Stimulated activated CD4-positive, alpha-beta T cell treated with anti-CD3 and anti-CD28 coated beads, Interleukin-1b, Interleukin-23, amount 100 ng/mL, for 24 hours (primary cell): Measurements from ENCODE around the gene CNST.
"Not testable (repeated sequence)": the region's sequence is repeated elsewhere in the genome, so short reads cannot be mapped to it uniquely, and the experiment has no call there.

ENCODE experiments used
- DNase-seq, 4 experiments: peaks; one replicate each; pipeline ENCODE4 v3.0.0-alpha.2; 2020; ENCODE audit warnings: low read depth in 4 of 4, low spot score in 1 of 4

The CNST gene

DNA sequence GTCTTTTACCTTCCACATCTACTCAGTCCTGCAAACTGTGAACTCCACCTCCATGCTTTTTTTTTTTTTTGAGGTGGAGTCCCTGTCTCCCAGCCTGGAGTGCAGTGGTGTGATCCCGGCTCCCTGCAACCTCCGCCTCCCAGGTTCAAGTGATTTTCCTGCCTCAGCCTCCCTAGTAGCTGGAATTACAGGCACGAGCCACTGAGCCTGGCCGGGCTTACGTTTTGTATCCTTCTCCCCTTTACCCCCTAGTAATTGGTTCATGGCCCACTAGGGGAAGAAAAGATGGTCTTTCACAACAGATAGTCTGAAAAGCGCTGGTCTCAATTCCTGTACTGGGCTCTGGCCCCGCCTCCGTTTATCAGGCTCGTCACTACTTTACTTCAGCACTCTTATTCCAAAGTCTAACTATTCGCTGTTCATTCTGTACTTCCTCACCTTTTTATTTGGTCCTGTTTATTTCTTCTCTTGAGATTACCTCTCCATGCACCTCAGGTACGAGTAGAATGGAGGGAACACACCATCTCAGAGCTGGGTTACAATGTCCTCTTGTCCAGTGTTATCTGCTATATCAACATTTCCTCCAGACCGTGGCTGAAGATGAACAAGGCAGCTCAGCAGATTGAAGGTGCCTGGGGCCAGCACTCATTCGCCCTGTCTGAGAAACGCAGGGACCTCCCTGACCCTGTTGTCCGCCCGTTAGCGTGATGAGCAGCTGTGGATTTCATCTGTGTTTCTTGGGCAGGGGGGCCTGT is 16.2 kb downstream of the CNST start:
- no peak for DNase-seq

DNA sequence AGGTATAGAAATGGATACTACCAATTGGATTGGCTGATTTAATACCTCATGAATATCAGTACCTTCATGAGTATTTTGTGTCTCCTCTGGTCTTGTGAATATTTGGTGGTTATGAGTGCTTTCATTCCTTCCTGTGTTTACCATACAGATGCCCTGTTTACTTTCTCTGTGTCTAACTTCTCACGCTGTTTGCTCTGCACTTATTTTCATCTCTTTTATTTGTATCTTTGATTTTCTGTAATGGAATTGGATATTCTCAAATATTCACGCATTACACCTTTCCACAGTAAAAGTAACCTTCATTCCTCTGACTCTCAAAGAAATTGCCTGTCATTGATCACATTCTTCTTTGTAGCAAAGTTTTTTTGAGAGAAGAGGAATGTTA is 16.8 kb downstream of the CNST start:
- no peak for DNase-seq

DNA sequence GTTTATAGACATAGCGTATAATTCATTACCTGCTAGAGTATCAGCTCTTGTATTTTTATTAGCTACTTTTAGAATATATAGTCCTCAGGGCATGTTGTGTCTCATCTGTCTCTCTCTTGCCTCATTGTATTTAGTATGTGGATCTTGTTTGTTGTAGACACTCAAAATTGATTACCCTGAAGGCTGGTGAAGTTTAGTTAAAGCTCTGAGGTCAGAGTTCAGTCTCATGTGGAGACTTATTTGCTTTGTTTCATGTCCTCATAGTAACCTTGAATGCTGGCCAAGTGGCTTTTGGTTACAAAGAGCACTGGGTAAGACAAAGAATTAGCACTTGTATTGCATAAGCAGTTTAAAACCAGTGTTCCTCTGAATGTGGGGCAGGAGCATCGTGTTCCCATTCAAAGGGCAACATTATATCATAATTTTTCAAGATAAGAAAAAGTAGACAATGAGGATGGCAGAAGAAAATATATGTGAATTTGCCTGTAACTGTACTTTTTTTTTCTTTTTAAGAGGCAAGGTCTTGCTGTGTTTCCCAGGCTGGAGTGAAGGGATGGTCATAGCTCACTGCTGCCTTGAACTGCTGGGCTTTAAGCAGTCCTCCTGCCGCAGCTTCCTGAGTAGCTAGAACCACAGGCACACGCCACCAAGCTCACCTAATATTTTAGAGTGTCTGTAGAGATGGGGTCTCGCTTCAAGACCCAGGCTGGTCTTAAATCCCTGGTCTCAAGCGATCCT is 17.4 kb downstream of the CNST start:
- no peak for DNase-seq

DNA sequence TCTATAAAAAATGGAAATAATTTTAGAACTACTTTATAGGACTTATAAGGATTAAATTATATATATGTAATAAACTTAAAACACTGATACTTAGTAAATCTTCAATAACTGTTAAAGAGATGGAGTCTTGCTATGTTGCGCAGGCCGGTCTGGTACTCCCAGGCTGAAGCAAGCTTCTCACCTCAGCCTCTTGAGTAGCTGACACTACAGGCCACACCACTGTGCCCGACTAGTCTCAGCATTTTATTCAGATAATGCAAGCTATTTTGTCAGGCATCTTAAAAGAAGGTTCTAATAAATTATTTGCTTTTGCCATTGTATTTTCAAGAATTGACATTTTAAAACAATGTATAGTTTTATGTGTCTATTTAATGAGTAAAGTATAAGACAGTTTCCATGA is 20.8 kb downstream of the CNST start:
- no peak for DNase-seq

DNA sequence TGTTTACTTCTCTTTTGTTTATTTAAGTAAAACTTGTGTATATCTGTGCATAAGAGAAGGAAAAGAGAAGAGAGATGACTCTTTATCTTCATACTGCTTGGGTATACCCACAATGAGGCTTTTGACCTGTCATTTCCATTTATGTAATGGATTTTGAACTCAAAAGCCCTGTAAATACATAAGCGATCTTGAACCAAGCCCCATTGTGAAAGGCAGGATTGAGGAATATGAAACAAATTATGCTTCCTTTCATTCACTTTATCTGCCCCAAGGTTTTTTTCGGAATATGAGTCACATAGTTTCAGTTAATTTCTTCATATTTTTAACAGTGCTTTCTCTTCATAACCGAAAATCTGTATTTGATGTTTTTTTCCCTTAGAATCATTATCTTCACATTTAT is 21.4 kb downstream of the CNST start:
- no peak for DNase-seq

DNA sequence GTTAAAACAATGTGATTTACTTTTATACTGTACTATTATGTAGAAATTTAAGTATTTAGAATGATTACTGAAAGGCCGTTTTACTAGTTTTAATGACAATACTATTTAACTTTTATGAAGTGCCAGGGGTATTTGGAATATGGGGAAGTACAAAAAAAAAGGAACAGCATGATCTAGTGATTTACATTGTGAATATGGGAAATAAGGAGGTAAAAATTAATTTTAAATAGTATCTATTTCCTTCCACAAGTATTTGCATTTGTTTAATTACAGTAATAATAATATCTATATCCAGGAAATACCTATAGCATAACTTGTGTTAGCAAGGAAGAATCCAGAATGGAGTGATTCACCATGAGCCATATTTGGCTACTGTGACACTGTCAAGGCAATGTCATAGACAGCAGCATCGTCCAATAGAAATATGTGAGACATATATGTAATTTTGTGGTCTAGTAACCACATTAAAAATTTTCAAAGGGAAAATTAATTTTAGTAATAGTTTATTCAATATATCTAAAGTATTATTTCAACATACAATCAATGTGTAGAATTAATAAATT is 22.0 kb downstream of the CNST start:
- DNase-seq, result no peak

DNA sequence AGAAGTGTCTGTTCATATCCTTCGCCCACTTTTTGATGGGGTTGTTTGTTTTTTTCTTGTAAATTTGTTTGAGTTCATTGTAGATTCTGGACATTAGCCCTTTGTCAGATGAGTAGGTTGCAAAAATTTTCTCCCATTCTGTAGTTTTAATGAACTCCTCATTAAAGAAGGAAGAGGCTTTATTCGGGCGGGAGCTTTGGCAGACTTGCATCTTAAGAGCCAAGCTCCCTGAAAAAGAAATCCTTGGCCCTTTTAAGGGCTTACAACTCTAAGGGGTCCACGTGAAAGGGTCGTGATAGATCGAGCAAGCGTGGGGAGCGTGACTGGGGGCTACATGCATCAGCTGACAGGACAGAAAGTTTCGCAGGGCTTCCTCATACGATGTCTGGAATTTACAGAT is 23.7 kb downstream of the CNST start:
- not testable (repeated sequence) for DNase-seq

DNA sequence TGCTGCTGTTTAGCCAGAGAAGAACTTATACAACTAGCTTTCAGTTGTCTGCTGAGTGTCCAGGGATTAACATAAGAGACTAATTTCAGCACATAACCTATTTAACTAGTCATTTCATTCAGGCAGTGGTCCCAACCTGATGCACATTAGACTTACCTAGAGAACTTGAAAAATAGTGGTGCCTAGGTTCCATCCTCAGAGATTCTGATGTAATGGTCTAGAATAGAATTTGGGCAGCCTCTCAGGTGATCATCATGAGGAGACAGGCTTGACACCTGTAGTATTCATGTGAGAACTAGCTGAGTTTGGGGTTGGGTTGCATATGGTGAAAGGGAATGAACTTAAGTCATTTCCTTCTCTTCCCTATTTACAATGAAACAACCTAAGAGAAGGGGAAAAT is 24.8 kb downstream of the CNST start:
- DNase-seq, result no peak

DNA sequence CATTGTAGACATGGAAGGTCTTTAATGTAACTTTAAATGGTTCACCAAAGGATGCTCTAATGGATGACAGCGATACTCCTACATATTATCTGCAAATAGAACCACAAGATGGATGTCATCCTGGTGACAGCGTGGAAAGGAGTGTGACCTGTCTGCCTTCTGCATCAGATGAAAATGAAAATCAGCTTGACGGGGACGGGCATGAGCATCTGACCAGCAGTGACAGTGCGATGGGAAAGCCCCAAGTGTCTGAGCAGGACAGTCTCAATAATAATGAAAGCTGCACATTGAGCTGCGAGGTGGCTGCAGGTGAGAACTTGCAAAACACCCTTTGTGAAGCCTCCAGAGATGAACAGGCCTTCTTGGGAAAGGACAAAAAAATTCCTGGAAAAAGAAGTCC is 25.2 kb downstream of the CNST start:
- no peak for DNase-seq

DNA sequence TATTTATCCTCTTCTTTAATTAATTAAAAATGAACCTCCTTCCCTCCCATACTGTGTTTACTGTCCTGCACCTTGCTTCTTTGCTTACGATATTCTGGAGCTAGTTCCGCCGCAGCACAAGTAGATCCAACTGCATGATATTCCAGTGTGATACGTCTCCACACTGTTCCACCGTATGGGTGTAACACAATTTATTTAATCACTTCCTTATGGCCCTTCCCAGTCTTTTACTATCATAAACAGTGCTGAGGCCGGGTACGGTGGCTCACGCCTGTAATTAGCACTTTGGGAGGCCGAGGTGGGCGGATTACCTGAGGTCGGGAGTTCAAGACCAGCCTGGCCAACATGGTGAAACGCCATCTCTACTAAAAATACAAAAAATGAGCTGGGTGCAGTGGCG is 25.7 kb downstream of the CNST start:
- DNase-seq, result no peak

DNA sequence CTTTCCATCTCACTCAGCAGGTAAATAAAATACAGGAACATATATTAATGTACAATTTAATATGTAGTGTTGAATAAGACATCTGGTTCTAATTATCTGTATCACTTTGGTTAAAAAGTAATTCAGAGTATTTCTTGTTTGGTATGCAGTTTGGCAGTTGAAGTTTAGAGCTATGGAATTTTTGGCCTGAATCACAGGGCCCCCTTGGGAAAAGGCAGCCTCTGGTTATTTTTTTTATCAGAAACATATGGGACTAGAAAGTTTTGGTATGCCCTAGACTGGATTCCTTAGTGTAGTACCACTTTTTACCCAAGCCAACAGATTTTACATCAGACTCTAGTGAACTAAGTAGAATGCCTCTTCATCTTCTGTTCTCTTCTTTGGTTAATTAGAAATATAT is 26.4 kb downstream of the CNST start:
- no peak for DNase-seq

DNA sequence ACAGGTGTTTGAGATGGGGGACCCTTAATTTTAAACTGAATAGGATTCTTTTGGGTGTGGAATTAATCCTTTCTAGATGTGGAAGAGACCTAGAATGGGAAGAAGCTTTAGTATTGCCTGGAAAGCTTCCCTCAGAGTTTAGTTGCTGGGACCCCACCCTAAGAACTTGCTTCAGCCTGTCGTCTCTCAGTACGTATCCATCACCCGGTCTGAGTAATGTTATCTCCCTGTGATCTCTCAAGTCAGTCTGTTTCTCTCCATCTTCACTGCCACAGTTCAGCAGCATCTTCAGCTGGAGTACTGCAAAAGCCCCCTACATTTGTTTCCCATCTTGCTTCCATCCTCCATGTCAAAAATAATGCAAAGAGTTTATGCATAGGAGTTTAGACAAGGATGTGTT is 28.9 kb downstream of the CNST start:
- DNase-seq, result no peak

DNA sequence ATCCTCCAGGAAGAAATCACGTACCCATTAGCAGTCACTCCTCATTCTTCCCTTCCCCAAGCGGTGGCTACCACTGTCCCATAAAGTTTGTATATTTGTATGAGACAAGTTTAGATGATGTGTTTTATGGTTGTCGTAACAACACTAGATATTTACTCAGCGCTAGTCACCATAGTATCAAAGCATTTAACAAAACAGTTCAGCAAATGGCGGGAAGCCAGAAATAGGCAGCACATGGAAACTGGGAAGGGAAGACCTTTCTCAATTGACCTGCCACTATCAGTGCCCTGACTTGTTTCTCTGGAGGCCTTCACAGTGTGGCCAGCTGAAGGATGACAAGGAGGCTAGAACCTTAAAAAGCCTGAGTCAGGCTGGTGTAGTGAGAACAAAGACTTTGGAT is 31.1 kb downstream of the CNST start:
- no peak for DNase-seq

DNA sequence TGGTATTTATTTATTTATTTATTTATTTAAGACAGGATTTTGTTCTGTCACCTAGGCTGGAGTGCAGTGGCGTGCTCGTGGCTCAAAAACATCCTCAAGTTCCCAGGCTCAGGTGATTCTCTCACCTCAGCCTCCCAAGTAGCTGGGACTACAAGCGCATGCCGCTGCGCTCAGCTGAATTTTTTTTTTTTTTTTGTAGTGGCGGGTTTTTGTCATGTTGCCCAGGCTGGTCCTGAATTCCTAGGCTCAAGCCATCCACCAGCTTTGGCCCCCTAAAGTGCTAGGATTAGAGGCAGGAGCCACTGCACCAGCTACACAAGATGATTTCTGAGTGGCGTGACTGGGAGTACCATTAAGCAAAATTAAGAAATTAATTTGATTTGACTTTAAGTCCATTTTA is 31.7 kb downstream of the CNST start:
- DNase-seq, result no peak

DNA sequence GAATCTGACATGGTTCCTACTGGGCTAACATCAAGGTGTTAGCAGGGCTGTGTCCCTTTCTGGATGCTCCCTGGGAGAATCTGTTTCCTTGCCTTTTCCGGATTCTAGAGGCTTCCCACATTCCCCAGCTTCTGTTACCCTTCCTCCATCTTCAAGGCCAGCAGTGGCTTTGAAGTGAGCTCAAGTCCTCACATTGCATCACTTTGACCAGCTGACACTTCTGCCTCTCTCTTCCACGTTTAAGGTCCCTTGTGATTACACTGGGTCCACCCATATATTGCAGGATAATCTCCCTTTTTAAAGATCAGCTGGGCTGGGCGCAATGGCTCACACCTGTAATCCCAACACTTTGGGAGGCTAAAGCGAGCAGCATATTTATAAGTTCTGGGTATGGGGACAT is 33.1 kb downstream of the CNST start:
- no peak for DNase-seq

DNA sequence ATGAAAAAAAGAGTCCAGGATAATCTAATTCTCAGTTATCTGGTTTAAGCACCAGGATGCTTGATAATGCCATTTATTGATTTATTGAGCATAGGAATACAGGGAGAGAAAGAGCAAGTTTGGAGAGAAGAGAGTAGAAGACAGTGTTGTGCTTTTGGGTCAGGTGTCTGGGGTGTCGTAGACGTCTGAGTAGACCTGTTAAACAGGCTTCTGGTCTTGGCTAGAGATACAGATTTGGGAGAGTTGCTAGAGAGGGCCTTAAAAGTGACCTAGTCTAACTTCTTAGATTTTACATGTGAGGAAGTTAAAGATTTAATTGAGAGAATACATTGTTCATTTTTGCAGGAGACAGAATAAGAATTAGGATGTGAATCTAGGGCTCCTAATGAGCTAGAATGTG is 34.3 kb downstream of the CNST start:
- DNase-seq, result no peak

DNA sequence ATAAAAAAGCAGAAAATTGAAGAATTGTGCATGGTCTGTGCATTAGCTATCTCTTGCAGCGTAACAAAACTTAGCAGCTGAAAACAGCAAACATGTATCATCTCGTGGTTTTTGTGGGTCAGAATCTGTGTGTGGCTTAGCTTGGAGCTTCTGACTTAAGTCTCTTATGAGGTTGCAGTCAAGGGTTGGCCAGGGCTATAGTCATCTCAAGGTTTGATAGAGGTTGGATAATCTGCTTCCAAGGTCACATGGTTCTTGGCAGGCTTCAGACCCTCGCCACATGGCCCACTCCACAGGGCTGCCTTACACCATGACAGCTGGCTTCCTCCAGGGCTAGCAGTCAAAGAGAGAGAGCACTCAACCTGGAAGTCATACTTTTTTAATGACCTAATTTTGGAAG is 35.9 kb downstream of the CNST start:
- DNase-seq, result no peak

DNA sequence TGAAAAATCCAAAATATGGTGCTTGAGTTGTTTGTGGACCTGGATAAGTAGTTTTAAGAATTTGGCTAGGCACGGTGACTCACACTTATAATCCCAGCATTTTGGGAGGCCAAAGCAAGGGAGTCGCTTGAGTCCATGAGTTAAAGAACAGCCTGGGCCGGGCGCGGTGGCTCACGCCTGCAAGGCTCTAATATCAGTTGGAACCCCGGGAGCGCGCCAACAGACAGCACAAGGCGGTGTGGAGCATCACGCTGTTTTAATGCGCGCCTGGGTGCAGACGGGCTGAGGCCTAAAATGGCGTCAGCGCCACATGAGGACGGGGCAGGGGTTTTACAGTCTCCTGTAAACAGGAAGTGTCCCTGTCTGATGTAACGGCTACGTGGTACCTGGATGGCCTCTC is 39.0 kb downstream of the CNST start:
- DNase-seq, result not testable (repeated sequence)

DNA sequence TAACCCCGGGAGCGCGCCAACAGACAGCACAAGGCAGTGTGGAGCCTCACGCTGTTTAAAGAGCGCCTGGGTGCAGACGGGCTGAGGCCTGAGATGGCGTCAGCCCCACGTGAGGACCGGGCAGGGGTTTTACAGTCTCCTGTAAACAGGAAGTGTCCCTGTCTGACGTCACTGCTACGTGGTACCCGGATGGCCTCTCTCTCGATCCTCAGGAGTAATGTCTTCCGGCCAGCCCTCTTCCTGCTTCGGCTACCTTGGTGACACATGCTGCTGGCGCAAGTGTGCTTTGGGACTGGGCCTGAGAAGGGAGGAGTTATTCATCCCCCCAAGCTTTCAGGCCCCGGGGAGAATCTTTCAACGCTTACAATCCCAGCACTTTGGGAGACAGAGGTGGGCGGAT is 41.2 kb downstream of the CNST start:
- no peak for DNase-seq

DNA sequence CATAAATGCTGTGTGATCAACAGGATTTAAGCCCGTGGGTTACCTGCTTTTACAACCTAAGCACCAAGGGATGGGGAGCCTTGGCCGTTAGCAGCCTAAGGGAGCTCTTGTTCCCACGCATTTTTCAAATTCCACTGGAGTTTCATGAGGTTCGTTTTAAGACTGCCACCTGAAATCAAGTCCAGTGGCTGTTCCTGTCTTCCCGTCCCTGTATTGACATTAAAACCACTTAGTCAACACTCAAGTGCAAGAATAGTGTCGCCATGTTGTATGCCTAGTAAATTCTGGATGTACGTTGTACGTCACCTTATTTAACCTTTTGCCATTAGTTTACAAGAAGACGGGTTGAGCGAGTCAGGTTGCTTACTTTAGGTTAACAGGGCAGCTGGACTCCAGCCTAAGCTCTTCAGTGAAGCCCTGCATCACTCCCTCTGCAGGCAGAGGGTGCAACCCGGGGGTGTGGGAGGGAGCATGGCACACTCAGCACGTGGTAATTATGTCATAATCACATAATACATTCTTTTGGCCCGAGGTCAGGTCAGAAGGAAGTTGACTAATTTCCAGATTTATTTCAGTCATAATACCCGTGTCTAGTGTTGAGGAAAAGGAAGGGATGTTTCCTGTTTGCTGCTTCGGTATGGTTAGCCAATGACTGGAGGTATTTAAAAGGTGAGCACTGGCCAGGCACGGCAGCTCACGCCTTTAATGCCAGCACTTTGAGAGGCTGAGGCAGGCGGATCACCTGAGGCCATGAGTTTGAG is 42.5 kb downstream of the CNST start:
- DNase-seq, result no peak

DNA sequence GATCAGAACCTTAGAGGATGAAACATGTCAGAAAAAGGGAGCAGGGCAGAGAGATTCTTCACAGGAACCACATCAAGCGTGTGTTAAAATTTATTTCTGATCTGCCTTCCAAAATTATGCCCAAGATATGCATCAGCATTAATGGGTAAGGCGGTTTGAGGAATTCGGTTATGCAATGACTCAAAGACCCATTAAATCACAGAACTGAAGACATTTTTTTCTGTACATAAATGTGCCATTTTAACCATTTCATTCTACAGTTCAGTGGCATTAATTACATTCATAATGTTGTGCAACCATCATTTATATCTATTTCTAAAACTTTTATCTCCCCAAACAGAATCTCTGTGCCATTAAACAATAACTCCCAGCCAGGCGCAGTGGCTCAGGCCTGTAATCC is 43.4 kb downstream of the CNST start:
- DNase-seq, result no peak
